Liver (tissue), 3 donors: ENCODE results near the gene SH3PXD2A.

ENCODE experiments used
- CTCF ChIP-seq: fragments of 150-350 bp; IDR thresholded peaks from 2 replicates; pipeline ENCODE4 v1.5.1; 2017; ENCODE audit warnings: improper control_type of control experiment, low read depth, low read length; ENCODE audit not compliant: missing input control
- EGR1 ChIP-seq, 2 donors: IDR thresholded peaks; 2 replicates each; pipeline ENCODE4 v1.6.1; 2016 to 2018; ENCODE audit warnings: antibody characterized with exemption in 2 of 2, low read depth in 2 of 2
- GABPA ChIP-seq, 2 donors: IDR thresholded peaks in 1 of 2; conservative IDR thresholded peaks in 1 of 2; 2 replicates each; pipeline ENCODE4 v1.6.1; 2016; ENCODE audit warnings: antibody characterized with exemption in 2 of 2, mild to moderate bottlenecking in 1 of 2, moderate library complexity in 1 of 2
- HNF4A ChIP-seq, 2 donors: conservative IDR thresholded peaks; 2 replicates each; pipeline ENCODE4 v1.6.1; 2016; ENCODE audit warnings: antibody characterized with exemption in 2 of 2, mild to moderate bottlenecking in 2 of 2
- JUND ChIP-seq, 2 donors: IDR thresholded peaks; 2 replicates each; pipeline ENCODE4 v1.6.1; 2016; ENCODE audit warnings: antibody characterized with exemption in 2 of 2
- MAX ChIP-seq: IDR thresholded peaks from 2 replicates; pipeline ENCODE4 v1.6.1; 2016; ENCODE audit warnings: antibody characterized with exemption
- RAD21 ChIP-seq, 2 donors: IDR thresholded peaks; 2 replicates each; pipeline ENCODE4 v1.6.1; 2016; ENCODE audit warnings: antibody characterized with exemption in 2 of 2, mild to moderate bottlenecking in 2 of 2
- TAF1 ChIP-seq: conservative IDR thresholded peaks from 2 replicates; pipeline ENCODE4 v1.6.1; 2016; ENCODE audit warnings: antibody characterized with exemption, mild to moderate bottlenecking
- YY1 ChIP-seq: IDR thresholded peaks from 2 replicates; pipeline ENCODE4 v1.6.1; 2016; ENCODE audit warnings: antibody characterized with exemption, mild to moderate bottlenecking
- TF ChIP-seq, protein P1 (sequence below): IDR thresholded peaks from 2 replicates; pipeline ENCODE4 v1.6.1; 2016; ENCODE audit warnings: antibody characterized with exemption
- TF ChIP-seq, protein P2 (sequence below): IDR thresholded peaks from 2 replicates; pipeline ENCODE4 v1.6.1; 2016; ENCODE audit warnings: antibody characterized with exemption, mild to moderate bottlenecking
- donor health status: healthy.
- donor health status: healthy.

DNA sequence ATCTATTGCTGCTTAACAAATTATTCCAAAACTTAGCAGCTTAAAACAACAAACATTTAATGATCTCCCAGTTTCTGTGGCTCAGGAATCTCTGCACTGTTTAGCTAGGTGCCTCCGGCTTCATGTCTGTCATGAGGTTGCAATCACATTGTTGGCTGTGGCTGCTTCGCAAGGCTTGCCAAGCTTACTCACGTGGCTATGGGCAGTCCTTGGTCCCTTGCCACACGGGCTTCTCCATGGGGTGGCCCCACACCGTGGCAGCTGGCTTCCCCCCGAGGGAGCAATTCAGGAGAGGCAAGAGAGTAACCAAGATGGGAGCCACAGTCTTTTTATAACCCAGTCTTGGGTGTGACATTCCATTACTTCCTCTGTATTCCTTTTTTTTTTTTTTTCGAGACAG, 294.5 kb downstream of the SH3PXD2A start:
- TF ChIP-seq CTCF, result no peak
- TF ChIP-seq MAX, result no peak
- TF ChIP-seq TAF1, result no peak
- TF ChIP-seq JUND (IDR thresholded peaks at IDR 0.05), result no peak
- no peak for TF ChIP-seq RAD21 (IDR thresholded peaks at IDR 0.05)
- no peak for TF ChIP-seq EGR1 (IDR thresholded peaks at IDR 0.05; ENCODE audit: low read depth in 2 of 2)
- no peak for TF ChIP-seq HNF4A (conservative IDR thresholded peaks at IDR 0.05)
- TF ChIP-seq, protein P1, sequence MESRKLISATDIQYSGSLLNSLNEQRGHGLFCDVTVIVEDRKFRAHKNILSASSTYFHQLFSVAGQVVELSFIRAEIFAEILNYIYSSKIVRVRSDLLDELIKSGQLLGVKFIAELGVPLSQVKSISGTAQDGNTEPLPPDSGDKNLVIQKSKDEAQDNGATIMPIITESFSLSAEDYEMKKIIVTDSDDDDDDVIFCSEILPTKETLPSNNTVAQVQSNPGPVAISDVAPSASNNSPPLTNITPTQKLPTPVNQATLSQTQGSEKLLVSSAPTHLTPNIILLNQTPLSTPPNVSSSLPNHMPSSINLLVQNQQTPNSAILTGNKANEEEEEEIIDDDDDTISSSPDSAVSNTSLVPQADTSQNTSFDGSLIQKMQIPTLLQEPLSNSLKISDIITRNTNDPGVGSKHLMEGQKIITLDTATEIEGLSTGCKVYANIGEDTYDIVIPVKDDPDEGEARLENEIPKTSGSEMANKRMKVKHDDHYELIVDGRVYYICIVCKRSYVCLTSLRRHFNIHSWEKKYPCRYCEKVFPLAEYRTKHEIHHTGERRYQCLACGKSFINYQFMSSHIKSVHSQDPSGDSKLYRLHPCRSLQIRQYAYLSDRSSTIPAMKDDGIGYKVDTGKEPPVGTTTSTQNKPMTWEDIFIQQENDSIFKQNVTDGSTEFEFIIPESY, result no peak
- TF ChIP-seq, protein P2, sequence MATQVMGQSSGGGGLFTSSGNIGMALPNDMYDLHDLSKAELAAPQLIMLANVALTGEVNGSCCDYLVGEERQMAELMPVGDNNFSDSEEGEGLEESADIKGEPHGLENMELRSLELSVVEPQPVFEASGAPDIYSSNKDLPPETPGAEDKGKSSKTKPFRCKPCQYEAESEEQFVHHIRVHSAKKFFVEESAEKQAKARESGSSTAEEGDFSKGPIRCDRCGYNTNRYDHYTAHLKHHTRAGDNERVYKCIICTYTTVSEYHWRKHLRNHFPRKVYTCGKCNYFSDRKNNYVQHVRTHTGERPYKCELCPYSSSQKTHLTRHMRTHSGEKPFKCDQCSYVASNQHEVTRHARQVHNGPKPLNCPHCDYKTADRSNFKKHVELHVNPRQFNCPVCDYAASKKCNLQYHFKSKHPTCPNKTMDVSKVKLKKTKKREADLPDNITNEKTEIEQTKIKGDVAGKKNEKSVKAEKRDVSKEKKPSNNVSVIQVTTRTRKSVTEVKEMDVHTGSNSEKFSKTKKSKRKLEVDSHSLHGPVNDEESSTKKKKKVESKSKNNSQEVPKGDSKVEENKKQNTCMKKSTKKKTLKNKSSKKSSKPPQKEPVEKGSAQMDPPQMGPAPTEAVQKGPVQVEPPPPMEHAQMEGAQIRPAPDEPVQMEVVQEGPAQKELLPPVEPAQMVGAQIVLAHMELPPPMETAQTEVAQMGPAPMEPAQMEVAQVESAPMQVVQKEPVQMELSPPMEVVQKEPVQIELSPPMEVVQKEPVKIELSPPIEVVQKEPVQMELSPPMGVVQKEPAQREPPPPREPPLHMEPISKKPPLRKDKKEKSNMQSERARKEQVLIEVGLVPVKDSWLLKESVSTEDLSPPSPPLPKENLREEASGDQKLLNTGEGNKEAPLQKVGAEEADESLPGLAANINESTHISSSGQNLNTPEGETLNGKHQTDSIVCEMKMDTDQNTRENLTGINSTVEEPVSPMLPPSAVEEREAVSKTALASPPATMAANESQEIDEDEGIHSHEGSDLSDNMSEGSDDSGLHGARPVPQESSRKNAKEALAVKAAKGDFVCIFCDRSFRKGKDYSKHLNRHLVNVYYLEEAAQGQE, result no peak
- TF ChIP-seq YY1, result no peak
- no peak for TF ChIP-seq GABPA (IDR thresholded peaks at IDR 0.05 in 1 of 2, conservative IDR thresholded peaks at IDR 0.05 in 1 of 2)
